WTC11 (cell line): ENCODE data around the gene SLC5A2.

ENCODE experiments used
- CTCF ChIP-seq: fragments of 200-600 bp; IDR thresholded peaks from 2 replicates; pipeline ENCODE4 v1.8.0; 2022; ENCODE audit warnings: antibody characterized with exemption
- ELF4 ChIP-seq: sonication (generic); formaldehyde crosslinking; IDR thresholded peaks from 2 replicates; pipeline ENCODE4 v1.8.1; 2022; ENCODE audit warnings: low read depth, mild to moderate bottlenecking, moderate library complexity, missing genetic modification reagents
- ESRRA ChIP-seq: sonication (generic); formaldehyde crosslinking; IDR thresholded peaks from 2 replicates; pipeline ENCODE4 v1.8.1; 2022; ENCODE audit warnings: mild to moderate bottlenecking, missing genetic modification reagents, borderline replicate concordance
- FOXP4 ChIP-seq: sonication (generic); formaldehyde crosslinking; IDR thresholded peaks from 2 replicates; pipeline ENCODE4 v1.8.0; 2022; ENCODE audit warnings: mild to moderate bottlenecking, missing genetic modification reagents

GRCh38 chr16:31473264-31473984, 9.5 kb upstream of the SLC5A2 start:
- TF ChIP-seq CTCF (no peak), ELF4 (CRISPR knock-in tag) (no peak), FOXP4 (CRISPR knock-in tag) (no peak), ESRRA (CRISPR knock-in tag) (no peak)
